HepG2 (cell line): ENCODE measurements around the gene ABCC1. TPM values are rescaled to one million over a fixed set of nuclear protein-coding genes. Genes with fewer than 3 reads are reported as not detected.
A peak's percentile ranks its signal among the peaks of the same experiment; 100 is the strongest.

ENCODE experiments used
- AHR ChIP-seq: IDR thresholded peaks from 2 replicates; pipeline ENCODE4 v1.6.1; 2018; ENCODE audit warnings: missing genetic modification reagents, missing compliant biosample characterization
- BCL6 ChIP-seq: IDR thresholded peaks from 2 replicates; pipeline ENCODE4 v1.6.1; 2016; ENCODE audit warnings: missing genetic modification reagents, missing compliant biosample characterization
- BCLAF1 ChIP-seq: fragments of 450-650 bp; IDR thresholded peaks from 2 replicates; pipeline ENCODE4 v1.6.1; 2017; ENCODE audit warnings: mild to moderate bottlenecking
- CBX1 ChIP-seq: IDR thresholded peaks from one replicate; pipeline ENCODE4 v1.6.1; 2016; ENCODE audit warnings: antibody characterized with exemption, low read depth
- CREB3 ChIP-seq: sonication (generic); formaldehyde crosslinking; IDR thresholded peaks from 2 replicates; pipeline ENCODE4 v1.5.0; 2020; ENCODE audit warnings: missing genetic modification reagents
- HDAC6 ChIP-seq: fragments of 200-600 bp; sonication (generic); IDR thresholded peaks from 2 replicates; pipeline ENCODE4 v1.7.0; 2017; ENCODE audit warnings: mild to moderate bottlenecking, antibody characterized with exemption, low read length, low read depth
- HNRNPUL1 ChIP-seq: fragments of 200-400 bp; formaldehyde crosslinking; IDR thresholded peaks from 2 replicates; pipeline ENCODE4 v1.6.1; 2017; ENCODE audit warnings: low read depth, mild to moderate bottlenecking, low read length, moderate library complexity
- MIXL1 ChIP-seq: IDR thresholded peaks from 2 replicates; pipeline ENCODE4 v1.6.1; 2016
- MZF1 ChIP-seq: sonication (generic); formaldehyde crosslinking; IDR thresholded peaks from 2 replicates; pipeline ENCODE4 v1.8.1; 2023; ENCODE audit warnings: mild to moderate bottlenecking, missing genetic modification reagents, borderline replicate concordance
- NCOA2 ChIP-seq: sonication (generic); formaldehyde crosslinking; IDR thresholded peaks from 2 replicates; pipeline ENCODE4 v1.8.0; 2022; ENCODE audit warnings: inconsistent platforms
- NFKBIZ ChIP-seq: IDR thresholded peaks from 2 replicates; pipeline ENCODE4 v1.6.1; 2018; ENCODE audit warnings: missing genetic modification reagents, missing compliant biosample characterization
- RNF2 ChIP-seq: fragments of 450-650 bp; conservative IDR thresholded peaks from 2 replicates; pipeline ENCODE4 v1.6.1; 2016; ENCODE audit warnings: low read depth
- SMAD3 ChIP-seq: sonication (generic); formaldehyde crosslinking; IDR thresholded peaks from 2 replicates; pipeline ENCODE4 v1.4.0; 2020; ENCODE audit warnings: missing genetic modification reagents
- TFAP4 ChIP-seq: sonication (generic); IDR thresholded peaks from 2 replicates; pipeline ENCODE4 v1.6.1; 2016; ENCODE audit warnings: low read depth, borderline replicate concordance
- TP53 ChIP-seq: sonication (generic); formaldehyde crosslinking; conservative IDR thresholded peaks from 2 replicates; pipeline ENCODE4 v1.4.0; 2020; ENCODE audit warnings: missing genetic modification reagents
- ZNF275 ChIP-seq: sonication (generic); formaldehyde crosslinking; IDR thresholded peaks from 2 replicates; pipeline ENCODE4 v1.8.0; 2022; ENCODE audit warnings: missing genetic modification reagents, mild to moderate bottlenecking, inconsistent platforms, borderline replicate concordance
- ZNF317 ChIP-seq: sonication (generic); formaldehyde crosslinking; IDR thresholded peaks from 2 replicates; pipeline ENCODE4 v1.5.0; 2020; ENCODE audit warnings: mild to moderate bottlenecking, missing genetic modification reagents
- ZNF343 ChIP-seq: sonication (generic); formaldehyde crosslinking; IDR thresholded peaks from 2 replicates; pipeline ENCODE4 v1.4.0; 2020; ENCODE audit warnings: mild to moderate bottlenecking, missing genetic modification reagents
- polyA plus RNA-seq, 8 experiments: library from polyadenylated mRNA; depleted of rRNA in 3 of 8; stranded (reverse) in 7 of 8; unstranded in 1 of 8; fragments of >200 nt; fragmentation: Illumina TruSeq in 4 of 8; extraction: Trizol in 4 of 8; gene quantifications; 2 replicates each; pipeline versions ENCODE4 v1.2.1 to v1.2.3, GENCODE V29; 2011 to 2016; ENCODE audit warnings: low read depth in 4 of 8, missing spikeins in 1 of 8, mixed read lengths in 1 of 8; ENCODE audit not compliant: insufficient read depth in 1 of 8
- total RNA-seq, 5 experiments: library from RNA; depleted of rRNA; stranded (reverse); fragments of >200 nt; fragmentation: Illumina TruSeq; extraction: Trizol; gene quantifications; 2 replicates each; pipeline ENCODE4 v1.2.3, GENCODE V29; 2016; ENCODE audit warnings: low read depth in 1 of 5

The ABCC1 gene
- total and polyA plus RNA-seq, 2 of the 13 experiments (the other 11 are each of a cell fraction or from before 2014, with no cell fraction given) = 13.0 to 30.6 TPM

- TF ChIP-seq BCLAF1 (no peak), CBX1 (no peak), NCOA2 (CRISPR knock-in tag) (peak; percentile 64), CREB3 (CRISPR knock-in tag) (no peak), TP53 (CRISPR knock-in tag) (no peak), AHR (CRISPR knock-in tag) (0 out of 2 replicates have a peak, but pooled peaks have one; percentile 51), SMAD3 (no peak), MIXL1 (CRISPR knock-in tag) (no peak), RNF2 (no peak), ZNF275 (CRISPR knock-in tag) (no peak), ZNF343 (CRISPR knock-in tag) (0 out of 2 replicates have a peak, but pooled peaks have one; percentile 29), HNRNPUL1 (no peak), BCL6 (CRISPR knock-in tag) (peak; percentile 81), ZNF317 (CRISPR knock-in tag) (no peak), HDAC6 (no peak), NFKBIZ (CRISPR knock-in tag) (no peak), TFAP4 (0 out of 2 replicates have a peak, but pooled peaks have one; percentile 4), MZF1 (CRISPR knock-in tag) (no peak)
Measured at GRCh38 chr16:16071631-16072244, 122.3 kb downstream of the ABCC1 start (continued).
